ENCODE data around the gene RPL18A.

The RPL18A gene

GRCh38 chr19:17910791-17911360 is 51.2 kb downstream of the RPL18A start:
- DNase-seq (ENCODE audit: low spot score) = no peak

Data from COLO829 (cell line).